NB4 (cell line): ENCODE data around the gene PDZD2.

ENCODE experiments used
- CTCF ChIP-seq: IDR thresholded peaks from one replicate; pipeline ENCODE4 v1.5.1; 2012; ENCODE audit warnings: low read depth, low read length
- POLR2A ChIP-seq: IDR thresholded peaks from 2 replicates; pipeline ENCODE4 v1.6.1; 2011; ENCODE audit warnings: mild to moderate bottlenecking; ENCODE audit not compliant: insufficient read length; ENCODE audit errors: extremely low read depth

GRCh38 chr5:31640573-31640972 is 1.6 kb downstream of the PDZD2 start:
- TF ChIP-seq POLR2A = no peak
- no peak for TF ChIP-seq CTCF
